Activated CD8-positive, alpha-beta memory T cell treated with anti-CD3 and anti-CD28 coated beads for 24 hours (primary cell): ENCODE measurements around the gene BRPF1.
A peak's percentile ranks its signal among the peaks of the same experiment; 100 is the strongest.

ENCODE experiments used
- DNase-seq: peaks from one replicate; pipeline ENCODE4 v3.0.0-alpha.2; 2020

Gene BRPF1

DNA sequence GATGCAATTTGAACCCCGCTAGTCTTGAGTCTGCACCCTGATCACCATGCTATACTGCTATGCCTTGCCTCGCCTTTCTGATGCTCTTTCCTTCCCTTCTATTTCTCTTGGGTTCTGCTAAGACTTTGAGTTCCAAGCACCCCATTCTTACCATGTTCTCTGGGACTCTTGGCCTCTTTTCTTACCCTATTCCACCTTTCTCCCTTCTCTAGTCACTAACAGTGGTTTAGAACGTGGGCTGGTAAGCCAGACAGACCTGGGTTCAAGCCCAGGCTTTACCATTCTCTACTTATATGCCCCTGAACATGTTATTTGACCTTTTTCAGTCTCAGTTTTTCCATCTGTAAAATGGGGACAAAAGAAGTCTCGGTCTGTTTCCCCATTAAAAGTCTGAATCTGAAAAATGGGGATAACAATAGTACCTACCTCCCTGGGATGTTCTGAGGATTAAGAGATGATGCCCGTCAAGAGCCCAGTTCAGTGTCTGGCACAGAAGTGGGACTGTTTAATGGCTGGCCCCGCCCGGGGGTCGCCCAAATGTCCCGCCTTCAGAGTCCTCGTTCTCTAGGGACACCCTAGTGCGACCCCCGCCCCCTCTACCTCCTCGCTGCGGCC, 60.4 kb downstream of the BRPF1 start:
- no peak for DNase-seq

DNA sequence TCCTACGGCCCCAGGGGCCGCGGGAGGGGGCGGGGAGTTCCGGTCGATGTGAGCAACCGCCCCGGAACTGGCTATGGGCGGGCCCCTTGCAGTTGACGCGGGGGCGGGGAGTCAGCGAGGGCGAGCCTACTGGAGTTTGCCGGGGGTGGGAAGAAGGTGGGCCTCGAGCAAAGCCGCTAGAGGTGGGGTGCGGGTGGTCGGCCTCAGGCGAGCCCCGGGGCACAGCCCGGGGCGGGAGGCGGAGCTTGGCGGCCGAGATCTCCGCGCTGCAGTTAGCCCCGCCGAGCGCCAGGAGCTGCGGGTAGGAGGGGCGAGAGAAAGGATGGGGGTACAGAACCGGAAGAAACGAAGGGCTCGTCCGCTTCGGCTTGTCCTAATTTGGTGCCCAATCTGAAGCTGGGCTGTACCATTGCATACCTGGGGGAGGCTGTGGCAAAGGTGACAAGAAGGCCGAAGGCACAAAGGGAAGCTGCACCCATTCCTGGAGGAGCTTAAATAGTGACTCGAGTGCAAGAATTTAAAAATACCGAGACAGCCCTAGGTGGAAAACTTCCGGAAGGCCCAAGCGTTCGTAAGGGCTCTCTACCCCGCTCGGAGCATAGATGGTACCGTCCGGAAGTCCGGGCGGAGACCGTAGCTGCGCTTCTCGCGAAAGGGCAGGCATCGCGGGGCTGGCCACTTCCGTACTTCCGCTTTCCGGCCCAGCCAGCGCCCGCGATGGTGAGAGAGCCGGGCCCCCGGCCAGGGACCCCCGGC, 61.0 kb downstream of the BRPF1 start, which contains the start of the genes ARPC4 and TADA3:
Gene ARPC4 (plus strand): TSS at position 678 of the 756 bp plus-strand sequence. CDS start 40 bp downstream, at position 718.
Gene TADA3 (minus strand): TSS at position 69 of the 756 bp plus-strand sequence. CDS start 1,007 bp downstream, outside the sequence.
- peak; percentile 95 for DNase-seq

DNA sequence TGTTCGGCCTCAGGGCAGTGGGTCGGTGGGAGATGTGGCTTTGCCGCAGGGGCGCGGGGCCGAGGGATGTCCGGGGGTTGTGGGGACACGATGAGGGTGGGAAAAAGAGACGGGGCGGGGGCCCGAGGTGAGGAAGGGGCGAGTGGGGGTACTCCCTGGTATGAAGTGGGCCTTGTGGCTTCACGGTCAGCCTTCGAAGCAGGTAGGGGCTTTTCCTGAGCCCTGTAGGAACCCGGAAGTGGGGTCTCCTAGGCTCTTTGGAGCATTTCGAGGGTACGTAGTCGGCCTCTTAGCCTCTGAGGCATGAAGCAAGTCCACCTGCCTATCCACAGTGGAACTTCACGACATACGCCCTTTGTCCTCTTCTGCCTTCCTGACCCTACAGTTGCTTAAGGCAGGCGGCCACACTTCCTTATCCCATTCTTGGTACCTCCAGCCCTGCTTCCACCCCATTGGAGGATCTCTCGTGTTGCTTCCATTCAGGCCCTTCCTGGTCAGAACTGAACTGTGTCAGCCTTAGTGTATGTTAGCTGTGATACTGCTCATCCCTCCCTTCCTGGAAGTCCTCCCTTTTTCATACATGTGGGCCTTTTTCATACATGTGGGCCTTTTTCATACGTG, 61.7 kb downstream of the BRPF1 start:
- peak; percentile 73 for DNase-seq

DNA sequence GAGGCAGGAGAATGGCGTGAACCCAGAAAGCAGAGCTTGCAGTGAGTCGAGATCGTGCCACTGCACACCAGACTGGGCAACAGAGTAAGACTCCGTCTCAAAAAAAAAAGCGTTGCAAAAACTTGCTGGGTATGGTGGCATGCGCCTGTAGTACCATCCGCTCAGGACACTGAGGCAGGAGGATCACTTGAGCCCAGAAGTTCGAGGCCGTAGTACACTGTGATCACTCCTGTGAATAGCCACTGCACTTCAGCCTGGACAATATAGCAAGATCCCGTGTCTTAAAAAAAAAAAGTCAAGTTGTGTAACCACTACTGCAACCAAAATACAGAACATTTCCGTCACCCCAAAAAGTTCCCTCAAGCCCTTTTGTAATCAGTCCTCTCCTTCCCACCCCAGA, 62.9 kb downstream of the BRPF1 start:
- DNase-seq = no peak

DNA sequence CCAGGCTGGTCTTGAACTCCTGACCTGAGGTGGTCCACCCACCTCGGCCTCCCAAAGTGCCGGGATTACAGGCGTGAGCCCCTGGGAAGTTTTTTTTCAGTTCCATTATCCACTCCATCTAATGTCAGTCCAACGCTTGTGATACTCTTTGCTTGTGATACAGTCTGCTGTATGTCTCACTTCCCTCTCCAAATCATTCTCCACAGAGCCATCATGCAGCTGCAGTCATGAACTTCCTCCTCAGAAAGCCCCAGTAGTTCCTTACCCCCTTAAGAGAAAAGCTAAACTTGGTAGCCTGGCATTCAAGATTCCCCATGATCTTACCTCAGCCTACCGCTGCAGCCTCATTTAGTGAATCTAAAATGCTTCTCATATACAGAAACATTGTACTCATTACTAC, 63.7 kb downstream of the BRPF1 start:
- no peak for DNase-seq

DNA sequence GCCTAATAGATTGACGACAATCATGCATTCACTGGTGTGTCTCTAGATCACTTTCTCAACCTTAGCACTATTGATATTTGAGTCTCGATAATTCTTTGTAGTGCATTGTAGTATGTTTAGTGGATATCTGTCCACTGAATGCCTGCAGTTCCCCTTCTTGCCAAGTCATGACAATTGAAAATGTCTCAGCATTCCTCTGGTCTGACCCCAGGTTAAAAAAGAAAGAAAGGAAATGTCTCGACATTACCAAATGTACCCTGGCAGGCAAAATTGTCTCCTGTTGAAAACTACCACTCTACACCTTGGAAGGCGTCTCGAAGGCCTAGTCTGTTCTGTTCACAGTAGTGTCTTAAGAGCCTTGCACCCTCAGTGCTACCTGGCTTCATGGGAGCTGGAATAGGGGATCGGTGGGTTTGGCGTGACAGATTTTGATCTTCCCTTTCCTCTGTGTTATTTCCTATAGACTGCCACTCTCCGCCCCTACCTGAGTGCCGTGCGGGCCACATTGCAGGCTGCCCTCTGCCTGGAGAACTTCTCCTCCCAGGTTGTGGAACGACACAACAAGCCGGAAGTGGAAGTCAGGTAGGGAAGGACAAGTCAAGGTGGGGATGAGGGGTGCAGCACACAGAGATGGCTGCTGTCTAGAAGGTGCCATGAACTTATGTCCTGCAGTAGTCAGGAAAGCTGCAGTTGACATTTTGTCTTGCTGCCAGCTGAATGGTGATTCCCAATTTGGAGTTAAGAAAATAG, 65.8 kb downstream of the BRPF1 start:
- DNase-seq = no peak
